GM19328 (cell line): ENCODE data around the gene ANTXR1.

Experiments used
- ATAC-seq: cut with Tn5 transposase; IDR thresholded peaks from one replicate; pipeline ENCODE4 v1.9.1; 2021; ENCODE audit warnings: mild to moderate bottlenecking, moderate library complexity; ENCODE audit not compliant: unreplicated experiment

The ANTXR1 gene

DNA sequence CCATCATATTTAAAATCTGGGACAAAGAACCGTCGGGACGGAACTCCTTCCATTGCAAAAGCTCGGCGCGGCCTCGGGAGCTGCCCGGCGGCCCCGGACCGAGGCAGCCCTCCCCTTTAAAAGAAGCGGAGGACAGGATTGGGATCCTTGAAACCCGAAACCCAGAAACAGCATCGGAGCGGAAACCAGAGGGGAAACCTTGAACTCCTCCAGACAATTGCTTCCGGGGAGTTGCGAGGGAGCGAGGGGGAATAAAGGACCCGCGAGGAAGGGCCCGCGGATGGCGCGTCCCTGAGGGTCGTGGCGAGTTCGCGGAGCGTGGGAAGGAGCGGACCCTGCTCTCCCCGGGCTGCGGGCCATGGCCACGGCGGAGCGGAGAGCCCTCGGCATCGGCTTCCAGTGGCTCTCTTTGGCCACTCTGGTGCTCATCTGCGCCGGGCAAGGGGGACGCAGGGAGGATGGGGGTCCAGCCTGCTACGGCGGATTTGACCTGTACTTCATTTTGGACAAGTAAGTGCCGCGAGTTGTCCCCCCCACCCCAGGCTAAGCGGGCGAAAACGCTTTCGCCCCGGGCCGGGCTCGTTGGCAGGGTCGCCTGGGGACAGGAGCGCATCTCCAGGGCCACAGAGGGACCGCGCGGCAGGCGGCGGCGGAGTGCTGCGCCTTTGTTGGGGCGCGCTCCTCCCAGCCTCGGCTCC lies at the start of gene ANTXR1:
Gene ANTXR1 (plus strand): TSS at position 38 of the 698 bp plus-strand sequence. CDS start 321 bp downstream, at position 359.
- ATAC-seq: no peak

DNA sequence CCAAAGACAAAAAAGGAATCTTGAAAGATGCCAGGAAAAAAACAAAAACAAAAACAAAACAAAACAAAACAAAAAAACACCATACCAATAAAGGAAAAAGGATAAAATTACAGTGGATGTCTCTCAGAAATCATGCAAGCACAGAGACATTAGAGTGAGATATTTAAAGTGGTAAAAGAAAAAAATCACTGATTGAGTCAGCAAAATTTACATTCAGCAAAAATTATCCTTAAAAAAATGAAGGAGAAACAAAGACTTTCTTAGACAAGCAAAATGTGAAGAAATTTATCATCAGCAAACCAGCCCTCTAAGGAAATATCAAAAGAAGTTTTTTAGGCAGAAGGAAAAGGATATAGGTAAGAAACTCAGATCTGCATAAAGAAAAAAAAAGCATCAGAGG lies 48.7 kb upstream of the ANTXR1 start:
- no peak for ATAC-seq

DNA sequence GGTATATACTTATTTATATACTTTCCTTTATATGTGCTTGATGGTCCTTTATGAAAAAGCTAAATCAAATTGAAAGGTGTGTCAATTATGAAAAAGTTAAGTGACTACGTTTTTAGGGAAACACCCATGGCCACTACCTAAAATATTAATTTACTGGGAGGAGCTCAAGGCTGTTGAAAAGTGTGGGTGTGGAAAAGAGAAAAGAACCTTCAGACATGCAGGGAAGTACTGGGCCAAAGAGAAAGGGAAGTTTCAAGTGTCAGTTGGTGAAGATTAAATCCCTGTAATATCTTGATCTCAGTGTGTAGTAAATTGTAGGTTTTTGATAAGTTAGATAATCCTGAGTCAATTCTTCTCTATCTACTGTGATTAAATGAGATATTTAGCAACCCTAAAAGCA lies 44.8 kb upstream of the ANTXR1 start:
- no peak for ATAC-seq

DNA sequence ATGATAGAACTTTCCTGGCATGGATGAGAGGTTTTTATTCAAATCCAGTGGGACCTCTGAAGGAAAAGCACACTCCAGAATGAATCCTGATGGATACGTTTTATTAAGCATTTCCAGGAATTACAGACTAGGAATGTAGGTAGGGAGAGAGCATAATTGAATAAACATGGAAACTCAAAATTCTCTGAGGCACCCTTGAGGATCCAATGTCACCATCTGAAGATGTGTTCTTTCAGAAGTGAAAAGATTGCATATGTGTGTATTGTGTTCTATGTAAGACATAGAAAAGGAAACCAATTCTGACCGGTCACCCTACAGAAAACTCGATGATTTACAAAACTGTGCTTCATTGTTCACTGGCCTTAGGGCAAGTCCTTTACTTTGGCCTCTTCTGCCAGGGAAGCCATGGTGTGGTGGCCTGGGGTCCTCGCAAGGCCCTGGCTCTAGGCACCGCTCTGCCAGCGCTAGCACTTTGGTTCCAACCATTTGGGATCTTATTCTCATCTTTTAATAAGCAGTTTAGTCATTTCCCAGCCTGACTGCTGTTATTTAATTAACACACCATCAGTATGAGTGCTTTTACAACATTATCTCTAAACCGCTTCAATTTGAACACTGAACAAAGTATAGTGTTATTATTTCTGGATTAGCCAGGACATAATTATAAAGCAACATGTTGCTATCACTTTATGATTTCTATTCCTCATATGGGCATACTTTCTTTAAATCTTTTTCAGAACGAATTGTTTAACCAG lies 43.1 kb upstream of the ANTXR1 start:
- ATAC-seq: no peak

DNA sequence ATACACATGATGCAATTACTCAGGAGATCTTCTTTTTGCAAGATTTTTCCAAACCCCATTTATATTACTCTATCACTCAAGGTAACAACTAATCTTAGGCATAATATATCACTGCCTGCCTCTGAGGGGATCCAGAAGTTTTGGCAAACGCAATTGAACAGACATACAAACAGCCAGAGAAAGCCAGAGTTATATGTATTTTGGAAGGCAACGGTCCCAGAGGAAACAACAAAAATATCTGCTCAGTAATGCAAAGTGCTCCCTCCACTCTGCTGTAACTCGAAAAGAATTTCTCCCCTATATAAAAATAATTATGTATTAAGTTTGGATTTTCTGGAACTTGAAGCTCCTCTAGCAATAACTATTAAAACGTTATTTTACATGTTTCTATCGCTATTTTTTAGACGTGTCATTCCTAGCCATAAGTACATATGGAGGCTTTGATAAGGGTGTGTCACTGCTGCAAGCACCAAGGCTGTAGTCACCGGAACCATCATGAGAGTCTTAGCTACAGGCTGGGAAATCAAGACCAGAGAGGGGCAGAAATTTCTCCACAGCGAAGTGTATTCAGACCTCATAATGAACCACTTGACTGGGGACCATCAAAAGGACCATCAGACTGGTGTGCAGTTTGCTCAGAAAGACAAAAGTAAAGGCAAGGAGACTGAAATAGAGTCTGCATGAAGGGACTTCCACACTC lies 42.3 kb upstream of the ANTXR1 start:
- no peak for ATAC-seq

DNA sequence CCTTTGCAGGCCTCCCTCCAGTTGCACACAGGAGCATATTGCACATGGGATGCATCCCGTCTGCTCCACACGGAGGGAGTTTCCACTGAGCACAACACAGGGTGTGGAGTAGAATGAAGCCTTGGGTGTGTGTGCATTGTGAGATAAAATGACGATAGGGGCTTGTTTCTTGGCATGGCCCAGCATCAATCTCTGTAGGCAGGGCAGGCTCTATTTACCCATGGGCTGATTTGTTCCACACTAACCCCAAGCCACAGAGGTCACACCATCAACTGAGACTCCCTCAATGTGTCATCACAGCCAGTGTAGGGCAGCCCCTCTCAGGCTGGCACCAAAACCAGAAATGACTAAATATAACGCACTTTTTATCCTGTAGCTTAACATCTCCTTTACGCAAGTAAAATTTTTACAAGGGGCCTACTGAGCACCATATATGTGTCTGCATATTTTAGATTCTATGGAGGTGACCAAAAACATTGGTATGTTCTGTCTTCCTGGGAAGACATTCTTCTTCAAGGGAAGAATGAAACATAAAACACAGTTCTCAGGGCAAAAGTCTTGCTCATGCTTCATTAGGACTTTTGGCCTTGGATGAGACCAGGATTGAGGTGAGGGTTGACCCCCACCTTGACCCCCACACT lies 41.3 kb upstream of the ANTXR1 start:
- no peak for ATAC-seq

DNA sequence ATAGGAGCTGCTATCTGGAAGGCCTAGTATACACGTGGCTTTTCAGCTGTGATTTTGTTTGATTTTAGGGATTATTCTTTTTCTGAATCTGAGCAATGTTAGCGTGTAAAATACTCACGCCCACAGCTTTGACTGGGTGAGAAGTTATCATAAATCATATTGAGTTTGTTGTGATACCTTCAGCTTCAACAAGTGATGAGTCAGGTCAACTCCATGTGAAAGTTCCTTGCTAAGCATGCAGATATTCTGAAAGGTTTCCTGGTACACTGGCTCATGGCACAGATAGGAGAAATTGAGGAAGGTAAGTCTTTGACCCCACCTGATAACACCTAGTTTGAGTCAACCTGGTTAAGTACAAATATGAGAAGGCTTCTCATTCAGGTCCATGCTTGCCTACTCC lies 38.7 kb upstream of the ANTXR1 start, which contains the start of gene GKN1:
Gene GKN1 (plus strand): TSS at position 386 of the 400 bp plus-strand sequence. CDS start 42 bp downstream, outside the sequence.
- ATAC-seq: no peak

DNA sequence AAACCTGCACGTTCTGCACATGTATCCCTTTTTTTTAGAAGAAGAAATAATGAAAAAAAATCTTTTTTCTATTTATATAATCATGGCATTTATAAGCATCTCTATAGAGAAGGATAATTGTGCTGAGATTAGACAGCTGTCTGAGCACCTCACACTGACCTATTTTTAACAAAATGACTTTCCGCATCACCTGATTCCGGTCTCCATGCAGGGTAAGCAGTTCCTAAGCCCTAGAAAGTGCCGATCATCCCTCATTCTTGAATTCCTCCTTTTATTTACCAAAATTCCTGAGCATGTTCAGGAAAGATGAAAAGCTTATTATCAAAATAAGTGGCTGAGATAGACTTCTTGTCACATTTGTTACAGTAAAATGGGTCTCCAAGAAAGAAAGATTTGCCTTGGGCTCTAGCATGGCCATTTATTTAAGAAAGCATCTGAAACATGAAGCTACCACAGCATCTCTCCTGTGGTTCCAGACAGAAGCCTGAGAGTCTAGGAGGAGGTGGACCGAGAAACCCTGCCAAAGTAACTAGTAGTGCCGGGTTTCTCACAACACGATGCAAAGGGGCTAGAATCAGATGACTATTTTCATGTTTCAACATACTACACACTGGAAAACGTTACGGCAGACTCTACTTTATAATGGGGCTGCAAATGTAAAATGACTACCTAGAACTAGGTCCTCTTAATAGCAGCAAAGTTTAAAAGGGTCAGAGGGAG lies 37.9 kb upstream of the ANTXR1 start:
- no peak for ATAC-seq

DNA sequence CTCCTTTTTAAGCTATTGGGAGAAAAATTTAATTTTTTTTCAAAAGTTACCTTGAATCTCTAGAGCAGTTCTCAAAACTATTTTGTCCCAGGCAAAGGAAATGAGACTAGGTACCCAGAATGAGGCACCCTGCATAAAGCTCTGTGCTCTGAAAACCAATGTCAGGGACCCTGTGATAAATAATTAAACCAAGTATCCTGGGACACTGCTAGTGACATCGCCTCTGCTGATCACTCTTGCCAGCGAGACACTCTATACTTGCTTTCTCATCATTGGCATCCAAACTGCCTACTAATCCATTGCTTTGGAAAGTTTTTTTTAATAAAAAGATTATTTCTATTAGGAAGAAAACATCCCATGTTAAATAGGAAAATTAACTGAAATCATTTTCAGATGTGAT lies 37.1 kb upstream of the ANTXR1 start:
- ATAC-seq: no peak

DNA sequence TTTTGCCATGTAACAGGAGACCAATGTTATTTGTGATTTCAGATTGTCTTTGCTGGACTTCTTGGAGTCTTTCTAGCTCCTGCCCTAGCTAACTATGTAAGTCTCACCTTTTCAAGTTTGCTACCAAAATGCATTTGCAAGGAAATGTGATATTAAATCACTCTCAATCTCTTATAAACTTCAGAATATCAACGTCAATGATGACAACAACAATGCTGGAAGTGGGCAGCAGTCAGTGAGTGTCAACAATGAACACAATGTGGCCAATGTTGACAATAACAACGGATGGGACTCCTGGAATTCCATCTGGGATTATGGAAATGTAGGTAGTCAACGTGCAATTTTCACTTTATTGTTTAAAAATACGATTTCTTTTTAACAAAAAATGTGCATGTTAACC lies 35.5 kb upstream of the ANTXR1 start:
- ATAC-seq: no peak

DNA sequence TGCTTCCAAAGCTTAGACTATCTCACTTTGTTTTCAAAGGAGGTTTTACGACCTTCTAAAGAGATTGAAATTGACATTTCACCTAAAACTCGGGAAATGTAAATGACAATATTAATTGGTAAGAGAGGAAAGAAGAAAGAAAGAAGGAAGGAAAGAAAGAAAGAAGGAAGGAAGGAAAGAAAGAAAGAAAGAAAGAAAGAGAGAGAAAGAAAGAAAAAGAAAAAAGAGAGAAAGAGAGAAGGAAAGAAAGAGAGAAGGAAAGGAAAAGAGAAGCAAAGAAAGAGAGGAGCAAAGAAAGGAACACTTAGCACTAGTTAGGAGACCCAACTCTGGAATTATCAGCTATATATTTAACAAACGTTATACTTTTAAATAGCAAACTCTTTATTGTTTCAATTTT lies 34.9 kb upstream of the ANTXR1 start:
- ATAC-seq: no peak

DNA sequence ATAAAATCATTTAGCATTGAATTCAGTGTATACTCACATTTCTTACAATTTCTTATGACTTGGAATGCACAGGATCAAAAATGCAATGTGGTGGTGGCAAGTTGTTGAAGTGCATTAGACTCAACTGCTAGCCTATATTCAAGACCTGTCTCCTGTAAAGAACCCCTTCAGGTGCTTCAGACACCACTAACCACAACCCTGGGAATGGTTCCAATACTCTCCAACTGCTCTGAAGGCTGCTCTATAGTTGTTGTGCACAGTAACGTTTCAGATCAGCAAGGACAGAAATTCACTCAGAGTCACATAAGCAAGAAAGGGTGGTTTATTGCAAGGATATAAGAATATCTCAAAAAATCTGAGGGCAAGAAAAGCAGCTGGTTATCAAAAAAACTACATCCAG lies 32.0 kb upstream of the ANTXR1 start:
- no peak for ATAC-seq

DNA sequence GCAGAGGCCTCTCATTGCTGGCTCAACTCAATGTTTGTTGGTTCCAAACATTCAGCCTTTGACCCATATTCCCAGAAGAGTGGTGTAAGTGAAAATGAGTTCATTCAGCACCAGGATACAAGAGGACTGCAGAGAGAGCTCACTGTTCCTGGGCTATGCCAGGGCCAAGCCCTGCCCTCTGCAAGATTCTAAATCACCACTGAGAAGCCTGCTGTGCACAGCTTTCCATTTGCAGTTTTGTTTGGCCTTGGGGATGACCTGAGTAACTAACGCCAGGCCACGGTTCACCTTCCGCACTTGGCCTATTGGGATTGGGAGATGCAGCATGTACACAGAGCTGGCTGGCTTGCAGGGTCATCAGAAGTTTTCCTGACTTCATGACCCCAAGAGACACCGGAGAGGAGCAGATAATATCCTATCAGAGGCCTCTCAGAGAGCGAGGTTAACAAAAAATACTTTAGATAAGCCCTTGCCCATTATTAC lies 25.9 kb upstream of the ANTXR1 start:
- ATAC-seq: no peak

DNA sequence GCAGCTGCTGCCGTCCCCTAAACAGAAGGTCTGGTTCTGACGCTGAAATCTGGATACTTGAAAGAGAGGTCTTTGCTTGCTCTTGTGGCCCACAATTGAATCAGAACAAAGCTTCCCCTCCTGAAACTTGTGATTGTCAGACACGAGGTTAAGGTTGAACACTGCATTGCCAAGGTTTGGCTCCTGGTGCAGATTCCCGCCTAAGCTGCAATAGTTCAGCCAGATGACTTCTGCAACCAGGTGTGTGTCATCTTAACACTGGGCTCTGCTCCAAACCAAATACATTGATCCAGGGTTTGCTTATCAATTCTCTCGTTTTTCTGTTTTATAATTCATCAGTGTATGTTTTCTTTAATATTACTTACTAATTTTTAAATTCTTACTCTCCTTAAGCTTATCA lies 23.9 kb upstream of the ANTXR1 start:
- ATAC-seq: no peak

DNA sequence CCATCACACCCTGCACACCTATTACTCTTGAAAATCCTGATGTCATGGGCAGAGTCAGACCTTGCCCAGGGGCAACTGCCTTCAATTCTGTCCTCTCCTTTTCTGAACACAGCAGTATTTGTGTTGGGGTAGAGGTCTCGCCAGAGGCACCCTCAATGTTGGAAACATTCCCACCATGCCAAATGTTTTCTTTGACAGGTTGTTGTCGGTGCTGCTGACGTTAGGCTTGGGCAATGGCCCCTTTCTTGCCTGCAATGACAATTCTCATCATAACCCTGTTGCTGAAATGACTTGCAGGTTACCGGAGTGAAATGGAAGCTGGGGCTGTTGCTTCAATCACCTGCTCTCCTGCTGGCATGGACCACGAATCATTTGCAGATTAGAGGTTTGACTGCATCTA lies 20.6 kb upstream of the ANTXR1 start:
- ATAC-seq: no peak

DNA sequence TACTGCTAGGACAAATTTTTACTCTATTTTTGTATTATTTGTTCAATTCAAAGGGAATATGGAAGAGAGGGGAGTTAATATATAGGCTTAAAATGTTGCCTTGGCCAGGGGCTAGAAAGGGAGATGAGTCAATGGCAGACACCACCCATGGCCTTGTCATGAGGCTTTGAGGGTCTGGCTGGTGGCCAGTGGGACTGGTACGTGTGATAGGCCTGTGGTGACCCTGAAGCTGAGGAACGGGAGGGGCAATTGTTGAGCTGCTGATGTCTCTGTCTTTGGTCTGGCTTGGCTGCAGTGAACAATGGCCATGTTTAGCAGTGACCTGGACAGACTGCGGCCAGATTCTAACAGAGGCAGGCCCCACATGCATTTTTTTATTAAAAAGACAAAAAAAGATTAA lies 20.0 kb upstream of the ANTXR1 start:
- no peak for ATAC-seq

DNA sequence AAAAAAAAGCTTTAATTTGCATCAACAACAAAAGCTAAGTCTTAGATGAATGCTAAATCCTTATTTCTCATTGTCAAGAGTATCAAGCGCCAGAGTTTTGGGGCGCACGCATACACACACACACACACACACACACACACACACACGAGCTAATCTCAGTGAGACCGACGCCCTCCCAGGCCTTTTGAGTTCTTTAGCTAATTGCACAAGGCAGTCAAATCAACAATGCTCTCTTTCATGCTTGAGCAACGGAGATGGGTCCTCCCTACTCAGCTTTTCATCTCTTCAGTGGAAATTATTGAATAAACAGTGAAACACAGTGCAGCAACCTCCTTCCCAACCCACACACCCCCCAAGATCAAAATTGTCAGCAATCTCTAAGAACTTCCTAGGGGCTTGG lies 19.3 kb upstream of the ANTXR1 start:
- ATAC-seq: no peak

DNA sequence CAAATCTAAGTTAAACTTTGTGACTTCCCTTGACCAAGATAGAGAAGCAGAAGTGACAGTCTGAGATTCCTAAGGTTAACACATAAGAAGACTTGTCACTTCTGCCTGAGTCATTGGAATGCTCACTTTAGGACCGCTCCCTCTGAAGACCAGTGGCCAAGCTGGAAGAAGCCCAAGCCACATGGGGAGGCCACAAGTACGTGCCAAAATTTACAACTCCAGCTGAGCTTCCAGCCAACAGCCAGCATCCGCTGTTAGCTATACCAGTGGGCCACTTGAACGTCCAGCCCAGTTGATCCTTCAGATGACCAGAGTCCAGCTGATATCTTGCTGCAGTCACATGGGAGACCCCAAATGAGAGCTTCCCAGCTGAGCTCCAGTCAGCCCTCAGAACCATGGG lies 18.1 kb upstream of the ANTXR1 start:
- no peak for ATAC-seq

DNA sequence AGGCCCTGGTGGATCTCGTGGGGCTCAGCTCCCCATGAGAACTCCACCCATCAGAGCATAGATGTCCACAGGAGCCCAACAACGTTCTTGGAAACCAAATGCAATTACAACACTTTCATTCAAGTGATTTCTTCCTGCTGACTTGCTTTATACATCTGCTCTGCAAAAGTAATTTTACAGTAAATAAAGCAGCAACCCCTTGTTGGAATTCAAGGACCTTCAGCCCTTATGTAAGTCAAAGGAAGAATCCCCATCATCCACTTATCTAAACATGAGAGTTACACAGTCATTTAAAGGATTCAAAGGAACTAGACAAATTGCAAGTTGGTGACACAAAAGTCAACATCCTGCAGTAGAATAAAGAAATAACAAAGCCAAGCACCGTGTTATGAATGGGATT lies 17.1 kb upstream of the ANTXR1 start:
- no peak for ATAC-seq

DNA sequence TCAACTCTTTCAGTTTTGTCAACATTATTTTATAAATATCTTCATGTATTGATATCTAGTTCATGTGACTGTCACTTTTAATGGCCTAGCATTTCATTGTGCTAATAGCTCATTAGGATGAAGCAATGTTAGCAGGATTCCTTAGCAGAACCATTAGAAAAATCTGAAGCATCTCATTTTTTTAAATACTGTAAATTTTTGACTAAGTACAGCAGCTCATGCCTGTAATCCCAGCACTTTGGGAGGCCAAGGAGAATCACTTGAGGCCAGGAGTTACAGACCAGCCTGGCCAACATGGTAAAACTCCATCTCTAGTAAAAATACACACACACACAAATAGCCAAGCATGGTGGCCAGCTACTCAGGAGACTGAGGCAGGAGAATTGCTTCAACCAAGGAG lies 15.6 kb upstream of the ANTXR1 start:
- ATAC-seq: no peak

DNA sequence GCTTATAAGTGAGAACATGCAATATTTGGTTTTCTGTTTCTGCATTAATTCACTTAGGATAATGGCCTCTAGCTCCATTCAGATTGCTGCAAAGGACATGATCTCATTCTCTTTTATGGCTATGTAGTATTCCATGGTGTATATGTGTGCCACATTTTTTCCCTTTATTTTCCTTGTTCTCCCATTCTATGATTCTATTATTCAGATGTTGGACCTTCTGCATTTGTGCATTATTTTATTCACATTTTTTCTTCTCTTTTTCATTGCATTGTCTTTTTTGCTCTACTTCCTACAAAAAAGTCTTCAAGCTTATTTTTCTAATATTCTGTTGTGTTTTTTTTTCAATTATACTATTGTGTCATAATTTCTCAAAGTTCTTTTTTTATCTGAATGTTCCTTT lies 11.1 kb upstream of the ANTXR1 start:
- ATAC-seq: no peak
